OCI-LY7 (cell line): ENCODE measurements around the gene C22orf42. TPM values are rescaled to one million over a fixed set of nuclear protein-coding genes. Genes with fewer than 3 reads are reported as not detected.

Experiments
- Bru-seq: library from RNA; stranded (reverse); fragments of 400-500 nt; gene quantifications from one replicate; lab custom pipeline; 2021; lab: Mats Ljungman, UMichigan
- BruChase-seq, 2 experiments: library from RNA; stranded (reverse); fragments of 400-500 nt; gene quantifications; one replicate each; lab custom pipeline; 2021; lab: Mats Ljungman, UMichigan
- BruUV-seq: library from RNA; stranded (reverse); fragments of 400-500 nt; replicated peaks from 2 replicates; lab custom pipeline; 2021; lab: Mats Ljungman, UMichigan
- CTCF ChIA-PET: fragments of 300-600 bp; sonication (Branson Sonifier 250); formaldehyde crosslinking; loops from one replicate; lab custom pipeline; 2022; ENCODE audit warnings: antibody characterized with exemption; ENCODE audit not compliant: unreplicated experiment; lab: Charles Lee
- POLR2A ChIA-PET: fragments of 300-600 bp; sonication (Branson Sonifier 250); formaldehyde crosslinking; loops from one replicate; lab custom pipeline; 2022; ENCODE audit warnings: antibody characterized with exemption; lab: Charles Lee
- DNase-seq: peaks from one replicate; pipeline ENCODE4 v3.0.0-alpha.2; 2015; ENCODE audit warnings: low spot score
- H2AFZ ChIP-seq: fragments of 200-600 bp; sonication (generic), shearing (Covaris generic); 2 replicates; pipeline ENCODE4 v1.6.1; 2014; ENCODE audit warnings: mild to moderate bottlenecking, antibody characterized with exemption, low read length, moderate library complexity
- H3K27ac ChIP-seq: fragments of 200-600 bp; sonication (generic); 2 replicates; pipeline ENCODE4 v1.5.1; 2014; ENCODE audit warnings: mixed run types, low read depth, mild to moderate bottlenecking, moderate library complexity, low read length, inconsistent platforms; ENCODE audit not compliant: poor library complexity, severe bottlenecking
- H3K36me3 ChIP-seq: fragments of 200-600 bp; sonication (generic); 2 replicates; pipeline ENCODE4 v1.6.1; 2014; ENCODE audit warnings: mild to moderate bottlenecking, antibody characterized with exemption, low read length, moderate library complexity, mixed read lengths; ENCODE audit not compliant: insufficient read depth
- H3K4me1 ChIP-seq: fragments of 200-600 bp; sonication (generic); 2 replicates; pipeline ENCODE4 v1.5.1; 2014; ENCODE audit warnings: mild to moderate bottlenecking, low read length; ENCODE audit not compliant: insufficient read depth, poor library complexity, severe bottlenecking
- H3K4me2 ChIP-seq: fragments of 200-600 bp; sonication (generic); 2 replicates; pipeline ENCODE4 v1.6.1; 2014; ENCODE audit warnings: mild to moderate bottlenecking, low read length
- H3K4me3 ChIP-seq: fragments of 200-600 bp; sonication (generic); 2 replicates; pipeline ENCODE4 v1.5.1; 2014; ENCODE audit warnings: mild to moderate bottlenecking, low read depth, low read length; ENCODE audit not compliant: poor library complexity, severe bottlenecking
- H3K79me2 ChIP-seq: fragments of 200-600 bp; sonication (generic); 2 replicates; pipeline ENCODE4 v1.6.1; 2016; ENCODE audit warnings: low read depth, mild to moderate bottlenecking, low read length, moderate library complexity, mixed read lengths; ENCODE audit not compliant: insufficient read depth
- H3K9me2 ChIP-seq: fragments of 200-600 bp; sonication (generic); 2 replicates; pipeline ENCODE4 v1.6.1; 2016; ENCODE audit warnings: mild to moderate bottlenecking, low read length, mixed read lengths; ENCODE audit not compliant: insufficient read depth
- H3K9me3 ChIP-seq: fragments of 200-600 bp; sonication (generic); 2 replicates; pipeline ENCODE4 v1.6.1; 2014; ENCODE audit warnings: mild to moderate bottlenecking, mixed run types, low read length, mixed read lengths
- H4K20me1 ChIP-seq: fragments of 200-600 bp; sonication (generic); 2 replicates; pipeline ENCODE4 v1.6.1; 2014; ENCODE audit warnings: mild to moderate bottlenecking, antibody characterized with exemption, low read length, moderate library complexity, mixed read lengths; ENCODE audit not compliant: insufficient read depth
- CTCF ChIP-seq: fragments of 200-600 bp; sonication (generic); conservative IDR thresholded peaks from 2 replicates; pipeline ENCODE4 v1.5.1; 2014; ENCODE audit warnings: mild to moderate bottlenecking, antibody characterized with exemption, low read length, moderate library complexity, mixed read lengths
- EZH2phosphoT487 ChIP-seq: fragments of 200-600 bp; sonication (generic); IDR thresholded peaks from 2 replicates; pipeline ENCODE4 v1.6.1; 2018; ENCODE audit warnings: low read depth, borderline replicate concordance, mild to moderate bottlenecking, mixed run types, antibody characterized with exemption, low read length, moderate library complexity, mixed read lengths
- intact Hi-C: fragments of 100-400 bp; cut with micrococcal nuclease; formaldehyde crosslinking; loops from one replicate; pipeline ENCODE4 v1.10.0; 2022; ENCODE audit not compliant: unreplicated experiment
- long read RNA-seq: library from polyadenylated mRNA; stranded (forward); transcript quantifications from one replicate; pipeline ENCODE4 v2.0.0, GENCODE V29; 2022
- total RNA-seq, 2 experiments: library from RNA; depleted of rRNA in 1 of 2; stranded (reverse); fragments of >200 nt in 1 of 2; shearing (Covaris generic) in 1 of 2; gene quantifications; 2 replicates each; pipeline ENCODE4 v1.2.3, GENCODE V29; 2014 to 2022

The C22orf42 gene
- total RNA-seq (2014; rRNA removed; shearing (Covaris generic)) (not detected in 2 replicates), total RNA-seq (2022) (not detected in 2 replicates), Bru-seq, nascent RNA (not detected), BruChase-seq, experiment 1, labeled RNA remaining after a 6-hour chase (percentile 10 among the genes with signal in this experiment), BruChase-seq, experiment 2, labeled RNA remaining after a 2-hour chase (not detected)
- long read RNA-seq: 0 reads

GRCh38 chr22:32158712-32159533 is at the start of gene C22orf42:
TSS of gene C22orf42 (minus strand) at chr22:32159303. CDS start at chr22:32159215, 88 bp downstream.
- no peak within 1 kb of the TSS for H2AFZ ChIP-seq
- no peak for DNase-seq
- no peaks in the 10 kb centered on the region for H3K79me2 ChIP-seq
- no peaks in the 10 kb centered on the region for H4K20me1 ChIP-seq
- no peaks in the 10 kb centered on the region for H3K9me2 ChIP-seq
- intact Hi-C loops: no loop called here
- H3K27ac ChIP-seq: no peak within 1 kb of the TSS
- no peaks in the 10 kb centered on the region for H3K4me1 ChIP-seq
- no peak within 1 kb of the TSS for H3K4me3 ChIP-seq
- POLR2A ChIA-PET: interaction anchor here (0.6 to 1.1 kb wide), 2 partner anchors 8 to 187 kb away, joined by 3 read pairs; no protein-coding TSS in a partner anchor
- H3K36me3 ChIP-seq: no peaks in the 10 kb centered on the region
- TF ChIP-seq CTCF: no peak
- no peak for TF ChIP-seq EZH2phosphoT487
- H3K9me3 ChIP-seq: no peaks in the 10 kb centered on the region
- CTCF ChIA-PET: no interaction called here
- H3K4me2 ChIP-seq: no peak within 1 kb of the TSS
- BruUV-seq: no TSS peak

- CTCF ChIA-PET: no interaction called here
- DNase-seq: no peak
- Histone ChIP-seq H3K79me2 (no peaks in the 10 kb centered on the region), H3K36me3 (no peaks in the 10 kb centered on the region), H3K9me2 (no peaks in the 10 kb centered on the region), H2AFZ (no peak overlapping the region), H3K27ac (no peak overlapping the region), H3K4me3 (no peak overlapping the region), H3K9me3 (no peaks in the 10 kb centered on the region), H3K4me2 (no peak overlapping the region), H3K4me1 (no peaks in the 10 kb centered on the region), H4K20me1 (no peaks in the 10 kb centered on the region)
- no peak for TF ChIP-seq CTCF
- no peak for TF ChIP-seq EZH2phosphoT487
- POLR2A ChIA-PET: no interaction called here
- BruUV-seq: no TSS peak
- intact Hi-C loops: loop anchor here (10.0 kb wide), 1 partner anchor 266 kb away; the partner anchor contains the start of gene FBXO7
Observed at GRCh38 chr22:32208681-32209080, 49.6 kb upstream of the C22orf42 start.
